Stimulated activated CD4-positive, alpha-beta T cell treated with anti-CD3 and anti-CD28 coated beads, Interleukin-12 subunit alpha, Interleukin-12 subunit beta, amount 100 ng/mL, for 4 hours (primary cell): ENCODE data around the gene GNG14.
A peak's percentile ranks its signal among the peaks of the same experiment; 100 is the strongest.
"Not testable (repeated sequence)": the region's sequence is repeated elsewhere in the genome, so short reads cannot be mapped to it uniquely, and the experiment has no call there.

Experiments
- DNase-seq: peaks from one replicate; pipeline ENCODE4 v3.0.0-alpha.2; 2020

Gene GNG14

DNA sequence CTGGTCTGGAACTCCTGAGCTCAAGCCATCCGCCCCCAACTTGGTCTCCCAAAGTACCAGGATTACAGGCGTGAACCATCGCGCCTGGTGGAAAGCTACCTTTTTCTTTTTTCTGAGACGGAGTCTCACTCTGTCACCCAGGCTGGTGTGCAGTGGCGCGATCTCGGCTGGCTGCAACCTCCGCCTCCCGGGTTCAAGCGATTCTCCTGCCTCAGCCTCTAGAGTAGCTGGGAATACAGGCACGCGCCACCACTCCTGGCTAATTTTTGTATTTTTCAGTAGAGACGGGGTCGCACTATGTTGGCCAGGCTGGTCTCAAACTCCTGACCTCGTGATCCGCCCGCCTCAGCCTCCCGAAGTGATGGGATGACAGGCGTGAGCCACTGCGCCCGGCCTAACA, 9.6 kb downstream of the GNG14 start:
- DNase-seq = not testable (repeated sequence)

DNA sequence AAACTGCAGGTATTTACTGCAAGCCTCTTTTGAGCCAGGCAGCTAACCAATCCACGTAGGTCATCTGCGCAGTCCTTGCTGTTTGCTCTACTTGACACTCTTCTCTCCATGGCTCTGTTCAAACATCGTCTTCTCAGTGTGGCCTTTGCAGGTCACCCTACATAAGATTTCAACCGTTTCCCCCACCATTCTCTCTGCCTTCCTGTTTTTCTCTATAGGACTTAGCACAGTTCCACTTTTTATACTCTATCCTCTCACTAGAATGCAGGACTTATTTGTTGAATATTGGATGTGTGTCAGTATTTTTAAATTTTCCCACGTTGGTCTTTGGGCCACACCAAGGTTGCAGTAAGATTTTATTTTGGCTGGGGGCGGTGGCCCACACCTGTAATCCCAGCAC, 10.3 kb downstream of the GNG14 start:
- DNase-seq = no peak

DNA sequence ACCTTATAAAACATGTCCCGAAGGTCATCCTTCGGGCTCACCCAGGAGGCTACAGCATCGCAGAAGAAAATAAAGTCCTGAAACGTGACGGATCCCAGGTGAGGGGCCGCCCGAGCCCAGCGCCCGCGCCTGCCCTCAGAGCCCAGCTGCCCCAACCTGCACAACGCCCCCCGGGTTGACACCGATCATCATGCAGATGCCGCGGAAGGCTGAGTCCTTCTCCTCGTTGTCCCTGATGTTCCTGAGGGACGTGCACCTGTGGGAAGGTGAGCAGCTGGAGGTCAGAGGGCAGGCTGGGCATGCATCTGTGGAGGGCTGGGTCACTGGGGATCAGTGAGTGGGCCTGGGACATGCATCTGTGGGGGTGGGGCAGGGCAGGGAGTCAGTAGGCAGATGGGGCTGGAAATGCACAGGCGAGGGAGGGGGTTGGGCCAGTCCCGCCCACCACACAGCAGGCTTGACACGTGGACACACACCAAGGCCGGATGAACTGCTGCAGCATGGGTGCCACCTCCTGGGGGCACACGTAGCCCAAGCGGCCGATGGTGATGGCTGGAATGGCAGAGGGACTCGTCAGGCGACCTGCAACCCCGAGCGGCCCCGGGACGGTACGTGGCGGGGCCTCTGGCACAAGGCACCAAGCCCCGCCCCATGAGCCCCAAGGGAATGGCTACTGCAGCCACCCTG, 13.9 kb downstream of the GNG14 start:
- no peak for DNase-seq

DNA sequence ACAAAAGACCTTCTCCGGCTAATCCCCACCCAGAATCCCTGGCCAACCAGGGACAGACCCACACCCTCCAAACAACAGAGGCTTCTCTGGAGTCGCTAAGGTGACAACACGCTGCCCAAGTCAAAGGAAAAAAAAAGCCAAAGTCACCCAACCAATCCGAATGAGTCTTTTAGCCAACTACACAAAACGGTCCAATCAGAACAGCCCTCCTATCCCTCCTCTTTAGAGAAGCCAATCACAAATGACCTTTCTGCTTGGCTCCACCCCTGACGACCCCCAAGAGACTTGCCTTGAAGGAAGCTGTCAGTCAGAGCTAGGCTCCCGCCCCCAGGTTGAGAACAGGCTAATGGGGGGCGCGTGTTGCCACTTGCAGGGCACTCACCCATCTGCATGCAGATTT, 15.2 kb downstream of the GNG14 start:
- DNase-seq = no peak

- DNase-seq = no peak
These were observed 17.4 kb downstream of the GNG14 start for GRCh38 chr19:12705169-12705568.

- no peak for DNase-seq
These were observed 18.0 kb downstream of the GNG14 start for GRCh38 chr19:12705654-12706331.

GRCh38 chr19:12706332-12706718, 18.5 kb downstream of the GNG14 start:
- no peak for DNase-seq

DNA sequence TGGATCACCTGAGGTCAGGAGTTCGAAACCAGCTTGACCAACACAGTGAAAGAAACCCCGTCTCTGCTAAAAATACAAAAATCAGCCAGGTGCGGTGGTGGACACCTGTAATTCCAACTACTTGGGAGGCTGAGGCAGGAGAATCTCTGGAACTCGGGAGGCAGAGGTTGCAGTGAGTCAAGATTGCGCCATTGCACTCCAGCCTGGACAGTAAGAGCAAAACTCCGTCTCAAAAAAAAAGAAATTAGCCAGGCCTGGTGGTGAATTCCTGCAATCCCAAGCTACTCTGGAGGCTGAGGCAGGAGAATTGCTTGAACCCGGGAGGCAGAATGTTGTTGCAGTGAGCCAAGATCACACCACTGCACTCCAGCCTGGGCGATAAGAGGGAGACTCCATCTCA, 20.8 kb downstream of the GNG14 start:
- DNase-seq = no peak

DNA sequence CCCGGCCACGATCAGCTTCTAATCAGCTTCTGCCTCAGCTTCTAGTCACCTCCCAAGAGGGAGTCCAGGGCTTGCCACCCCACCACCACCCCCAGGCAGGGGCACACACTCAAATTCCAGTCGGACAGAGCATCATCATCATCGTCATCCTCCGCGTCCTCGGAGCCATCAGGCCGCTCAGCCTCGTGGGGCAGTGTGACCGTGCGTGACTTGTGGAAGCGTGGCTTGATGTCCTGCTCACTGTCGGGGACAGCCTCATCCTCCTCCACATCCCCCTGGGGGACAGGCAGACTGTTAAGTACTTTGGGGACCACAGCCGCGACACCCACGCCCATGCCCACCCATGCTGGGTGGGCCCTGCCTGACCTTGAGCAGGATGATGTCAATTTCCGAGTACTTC, 23.4 kb downstream of the GNG14 start:
- DNase-seq = no peak

DNA sequence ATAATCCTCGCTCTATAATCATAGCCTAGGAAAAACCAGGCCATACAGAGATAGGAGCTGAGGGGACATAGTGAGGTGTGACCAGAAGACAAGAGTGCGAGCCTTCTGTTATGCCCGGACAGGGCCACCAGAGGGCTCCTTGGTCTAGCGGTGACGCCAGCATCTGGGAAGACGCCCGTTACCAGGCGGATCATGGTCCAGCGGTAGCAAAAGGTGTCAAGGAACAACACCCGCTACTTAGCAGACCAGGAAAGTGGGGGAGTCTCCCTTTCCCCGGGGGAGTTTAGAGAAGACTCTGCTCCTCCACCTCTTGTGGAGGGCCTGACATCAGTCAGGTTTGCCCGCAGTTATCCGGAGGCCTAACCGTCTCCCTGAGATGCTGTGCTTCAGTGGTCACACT, 24.3 kb downstream of the GNG14 start:
- not testable (repeated sequence) for DNase-seq

DNA sequence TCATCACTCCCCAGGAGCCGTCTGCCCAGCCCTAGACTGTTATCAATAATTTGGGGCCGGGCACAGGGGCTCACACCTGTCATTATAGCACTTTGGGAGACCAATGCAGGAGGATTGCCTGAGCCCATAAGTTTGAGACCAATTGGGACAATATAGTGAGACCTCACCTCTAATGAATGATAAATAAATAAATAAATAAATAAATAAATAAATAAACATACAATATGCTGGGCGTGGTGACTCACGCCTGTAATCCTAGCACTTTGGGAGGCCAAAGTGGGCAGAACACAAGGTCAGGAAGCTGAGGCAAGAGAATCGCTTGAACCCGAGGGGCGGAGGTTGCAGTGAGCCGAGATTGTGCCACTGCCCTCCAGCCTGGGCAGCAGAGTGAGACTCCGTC, 25.5 kb downstream of the GNG14 start:
- not testable (repeated sequence) for DNase-seq

GRCh38 chr19:12715102-12715501, 27.3 kb downstream of the GNG14 start:
- no peak for DNase-seq

DNA sequence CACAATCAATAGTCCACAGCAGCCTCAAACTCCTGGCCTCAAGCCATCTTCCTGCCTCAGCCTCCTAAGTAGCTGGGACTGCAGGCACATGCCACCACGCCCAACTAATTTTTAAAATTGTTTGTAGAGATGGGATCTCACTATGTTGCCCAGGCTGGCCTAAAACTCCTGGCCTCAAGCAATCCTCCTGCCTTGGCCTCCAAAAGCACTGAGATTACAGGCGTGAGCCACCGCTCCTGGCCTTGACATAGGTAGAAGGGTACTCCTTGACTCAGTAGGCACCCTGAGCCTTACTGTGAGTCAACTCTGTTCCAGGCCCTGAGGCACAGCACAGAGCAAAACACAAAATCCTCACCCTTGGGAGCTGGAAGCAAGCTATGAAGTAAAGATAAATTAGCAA, 28.1 kb downstream of the GNG14 start:
- DNase-seq = no peak

GRCh38 chr19:12720296-12720695, 32.5 kb downstream of the GNG14 start:
- DNase-seq = no peak

GRCh38 chr19:12720851-12721655, 33.3 kb downstream of the GNG14 start:
- DNase-seq = no peak

DNA sequence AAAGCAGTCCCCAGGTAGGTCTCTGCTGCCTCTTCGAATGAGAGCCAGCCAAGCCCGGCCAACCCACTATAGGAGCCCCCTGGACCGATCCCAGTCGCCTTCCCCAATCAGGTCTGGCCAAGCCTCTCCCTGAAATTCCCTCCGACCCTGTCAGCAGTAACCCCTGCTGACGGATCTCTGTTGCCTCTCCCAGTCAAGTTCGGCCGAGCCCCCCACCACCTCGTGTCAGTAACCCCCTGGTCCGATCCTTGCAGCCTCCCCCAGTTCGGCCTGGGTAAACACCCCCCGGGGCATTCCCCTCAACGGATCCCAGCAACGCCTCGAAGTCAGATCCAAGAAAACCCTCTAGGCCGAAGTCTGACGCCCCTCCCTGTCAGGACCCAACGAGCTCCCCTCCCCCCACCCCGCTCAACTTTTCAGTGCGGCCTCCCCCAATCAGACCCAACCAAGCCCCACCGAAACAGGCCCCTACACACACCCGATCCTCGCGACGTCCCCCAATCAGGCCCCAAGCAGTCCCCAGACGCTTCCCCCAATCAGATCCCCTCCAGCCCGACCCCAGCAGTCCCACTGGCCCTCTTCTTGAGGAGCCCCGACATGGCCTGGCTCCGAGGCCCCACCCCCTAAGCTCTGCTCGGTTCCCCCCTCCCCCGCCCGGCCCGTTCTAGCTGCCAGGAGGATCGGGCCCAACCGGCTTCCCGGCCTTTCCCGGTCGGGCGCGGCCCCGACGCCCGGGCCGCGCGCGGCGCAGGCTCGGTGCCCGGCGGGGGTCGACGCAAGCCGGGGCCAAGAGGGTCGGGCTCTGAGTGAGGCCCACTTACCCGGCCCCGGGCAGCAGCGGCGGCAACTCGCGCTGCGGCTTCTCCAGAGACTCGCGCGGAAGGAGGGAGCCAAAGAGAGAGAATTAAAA, 34.1 kb downstream of the GNG14 start:
- DNase-seq = peak; percentile 51

- peak; percentile 83 for DNase-seq
These were observed 35.0 kb downstream of the GNG14 start for GRCh38 chr19:12722566-12723380.

DNA sequence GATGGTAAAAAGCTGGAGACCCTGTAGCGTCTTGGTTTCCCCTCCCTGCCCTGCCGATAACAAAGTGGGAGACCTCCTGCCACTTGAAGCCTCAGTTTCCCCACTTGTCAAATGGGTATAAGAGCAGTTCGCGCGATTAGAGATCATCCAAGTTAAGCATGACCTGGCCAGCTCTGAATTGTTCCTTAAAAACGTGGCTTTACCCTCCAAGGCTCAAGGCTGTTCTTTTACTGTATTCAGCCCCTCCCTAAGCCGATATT, 35.5 kb downstream of the GNG14 start:
- DNase-seq = no peak

- DNase-seq = peak; percentile 71
These were observed 36.0 kb downstream of the GNG14 start, which contains the start of gene TNPO2 for GRCh38 chr19:12723641-12724426. Gene TNPO2 (minus strand): TSS chr19:12723932. CDS start chr19:12720977, 2,955 bp downstream.

GRCh38 chr19:12725612-12726011, 37.8 kb downstream of the GNG14 start:
- not testable (repeated sequence) for DNase-seq

DNA sequence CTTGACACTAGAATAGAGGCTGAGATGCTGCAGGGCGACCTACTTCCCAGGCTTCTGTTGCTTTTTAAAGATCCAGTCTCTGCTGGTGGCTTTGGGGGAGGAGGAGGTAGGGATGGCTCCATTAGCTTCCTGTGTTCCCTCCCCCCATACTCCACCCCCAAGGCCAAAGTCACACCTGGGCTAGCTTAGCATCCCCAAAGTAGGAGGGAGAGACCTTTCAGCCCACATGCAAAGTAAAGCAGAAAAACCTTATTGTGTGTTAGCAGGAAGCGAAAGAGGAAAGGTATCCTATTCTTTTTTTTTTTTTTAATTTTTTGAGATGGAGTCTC, 39.2 kb downstream of the GNG14 start:
- DNase-seq = no peak
